ENCODE results near the gene ANKRD33B.
"Not testable (repeated sequence)": the region's sequence is repeated elsewhere in the genome, so short reads cannot be mapped to it uniquely, and the experiment has no call there.

The ANKRD33B gene

DNA sequence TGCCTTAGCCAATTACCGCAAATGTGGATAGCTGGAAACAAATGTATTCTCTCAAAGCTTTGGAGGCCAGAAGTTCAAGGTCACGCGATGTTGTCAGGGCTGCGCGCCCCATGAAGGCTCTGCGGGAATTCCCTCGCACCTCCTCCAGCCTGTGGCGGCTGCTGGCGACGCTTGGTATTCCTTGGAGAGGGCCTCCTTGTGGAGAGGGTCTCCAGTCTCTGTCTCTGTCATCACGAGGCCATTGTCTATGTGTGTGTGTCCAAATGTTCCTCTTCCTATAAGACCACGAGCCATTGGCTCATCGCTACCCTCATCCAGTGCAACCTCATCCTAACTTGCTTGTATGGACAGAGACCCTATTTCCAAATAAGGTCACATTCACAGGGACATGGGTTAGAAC, 97.5 kb downstream of the ANKRD33B start:
- Histone ChIP-seq H3K9me3 (no peaks in the 10 kb centered on the region), H3K27me3 (ENCODE audit: low read depth) (no peaks in the 10 kb centered on the region), H3K4me3 (no peak overlapping the region), H3K36me3 (replicated peaks) (no peaks in the 10 kb centered on the region), H3K4me1 (no peaks in the 10 kb centered on the region)
- in situ Hi-C loops (cut with MboI; ENCODE audit: low sequenced_read_pairs), result no loop called here
- DNase-seq (ENCODE audit: low spot score in 2 of 2), result no peak

DNA sequence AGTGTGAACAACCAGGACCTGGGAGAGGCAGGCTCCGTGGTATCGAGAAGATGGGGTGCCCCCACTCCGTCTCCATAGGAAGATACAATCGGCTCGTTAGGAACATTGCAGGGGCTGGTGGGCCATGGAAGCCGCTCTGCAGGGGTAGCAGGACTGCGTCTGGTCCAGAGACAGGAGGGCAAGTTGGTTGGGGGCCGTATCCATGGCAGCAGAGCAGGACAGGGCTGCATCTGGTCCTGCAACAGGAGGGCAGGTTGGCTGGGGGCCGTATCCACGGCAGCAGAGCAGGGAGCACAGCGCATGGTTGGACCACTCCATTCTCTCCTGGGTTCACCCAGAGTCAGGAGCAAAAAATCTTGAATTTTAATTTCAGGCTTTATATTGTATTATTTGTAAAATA, 98.2 kb downstream of the ANKRD33B start:
- Histone ChIP-seq H3K4me1 (no peaks in the 10 kb centered on the region), H3K27me3 (ENCODE audit: low read depth) (no peaks in the 10 kb centered on the region), H3K9me3 (no peaks in the 10 kb centered on the region), H3K36me3 (replicated peaks) (no peaks in the 10 kb centered on the region), H3K4me3 (no peak overlapping the region)
- DNase-seq (ENCODE audit: low spot score in 2 of 2), result no peak
- in situ Hi-C loops (cut with MboI; ENCODE audit: low sequenced_read_pairs), result no loop called here

DNA sequence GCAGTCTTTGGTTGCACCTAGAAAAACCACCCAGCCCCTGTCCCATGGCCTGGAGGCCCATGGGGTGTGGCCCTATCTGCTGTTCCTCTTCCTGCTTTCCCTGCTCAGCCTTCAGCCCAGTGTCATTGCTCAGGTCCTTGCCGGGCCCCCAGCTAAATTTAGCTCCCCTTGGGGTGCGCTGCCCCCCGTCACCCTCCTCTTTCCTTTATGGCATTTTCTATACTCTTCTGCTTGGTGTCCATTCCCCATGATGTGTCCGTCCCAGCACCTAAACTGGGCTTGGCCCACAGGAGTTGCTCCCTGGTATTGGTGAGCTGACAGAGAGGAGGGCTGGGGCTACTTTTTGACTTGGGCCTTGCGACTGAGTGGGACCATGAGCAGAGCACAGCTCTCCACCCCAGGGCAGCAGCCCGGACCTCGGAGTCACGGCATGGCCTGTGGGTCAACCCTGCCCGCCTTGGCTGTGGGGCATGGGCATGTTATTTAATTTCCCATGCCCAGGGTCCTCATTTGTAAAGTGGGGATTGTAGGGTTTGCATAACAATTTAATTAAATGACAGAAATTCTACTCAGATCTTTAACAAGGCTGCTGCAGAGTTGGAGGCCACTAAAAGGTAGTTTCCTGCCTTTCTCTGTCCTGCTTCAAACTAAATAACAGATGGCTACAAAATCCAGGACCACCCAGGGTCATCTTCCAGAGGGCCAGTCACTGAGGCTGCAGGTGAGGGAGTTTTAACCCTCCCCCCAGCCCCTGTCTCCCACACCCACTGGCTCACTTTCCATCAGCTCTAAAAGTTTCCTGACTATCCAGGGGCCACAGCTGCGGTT, 99.0 kb downstream of the ANKRD33B start:
- H3K4me1 ChIP-seq, result no peaks in the 10 kb centered on the region
- in situ Hi-C loops (cut with MboI; ENCODE audit: low sequenced_read_pairs), result no loop called here
- no peak overlapping the region for H3K4me3 ChIP-seq
- no peaks in the 10 kb centered on the region for H3K36me3 ChIP-seq (replicated peaks)
- no peak for DNase-seq (ENCODE audit: low spot score in 2 of 2)
- no peaks in the 10 kb centered on the region for H3K27me3 ChIP-seq (ENCODE audit: low read depth)
- no peaks in the 10 kb centered on the region for H3K9me3 ChIP-seq

- Histone ChIP-seq H3K9me3 (no peaks in the 10 kb centered on the region), H3K36me3 (replicated peaks) (no peaks in the 10 kb centered on the region), H3K4me1 (no peaks in the 10 kb centered on the region), H3K4me3 (no peak overlapping the region), H3K27me3 (ENCODE audit: low read depth) (no peaks in the 10 kb centered on the region)
- in situ Hi-C loops (cut with MboI; ENCODE audit: low sequenced_read_pairs), result no loop called here
- no peak for DNase-seq (ENCODE audit: low spot score in 2 of 2)
These were observed 99.8 kb downstream of the ANKRD33B start for GRCh38 chr5:10663489-10664179.

DNA sequence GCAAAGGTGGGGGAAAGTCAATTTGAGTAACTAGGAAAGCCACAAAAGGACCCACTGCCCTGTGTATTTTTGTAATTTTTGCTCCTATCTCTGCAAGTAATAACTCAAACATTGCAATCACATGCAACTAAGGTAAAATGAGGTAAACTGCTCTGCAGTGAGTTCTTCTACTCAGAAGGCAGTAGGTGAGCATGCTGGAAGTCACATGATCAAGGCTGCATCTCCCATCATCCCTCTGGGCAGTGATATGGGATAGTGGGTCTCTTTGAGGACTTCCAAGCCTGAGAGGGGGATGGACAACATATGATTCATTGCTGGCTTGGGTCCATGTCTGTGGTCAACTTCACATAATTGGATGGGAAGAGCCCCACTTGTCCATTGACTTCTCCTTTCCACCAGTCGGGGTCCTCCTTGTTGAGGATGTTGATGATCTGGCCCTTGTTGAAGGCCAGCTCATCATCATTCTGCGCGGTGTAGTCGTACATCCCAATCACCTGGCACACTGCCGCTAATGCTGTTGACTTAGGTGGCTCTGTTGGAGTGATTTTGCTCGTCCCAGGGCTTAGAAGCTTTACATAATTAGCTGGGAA, 100.4 kb downstream of the ANKRD33B start:
- H3K36me3 ChIP-seq (replicated peaks); DNase-seq (ENCODE audit: low spot score in 2 of 2); H3K4me3 ChIP-seq; H3K9me3 ChIP-seq; H3K4me1 ChIP-seq; H3K27me3 ChIP-seq (ENCODE audit: low read depth); in situ Hi-C loops (cut with MboI; ENCODE audit: low sequenced_read_pairs): not testable (repeated sequence)

DNA sequence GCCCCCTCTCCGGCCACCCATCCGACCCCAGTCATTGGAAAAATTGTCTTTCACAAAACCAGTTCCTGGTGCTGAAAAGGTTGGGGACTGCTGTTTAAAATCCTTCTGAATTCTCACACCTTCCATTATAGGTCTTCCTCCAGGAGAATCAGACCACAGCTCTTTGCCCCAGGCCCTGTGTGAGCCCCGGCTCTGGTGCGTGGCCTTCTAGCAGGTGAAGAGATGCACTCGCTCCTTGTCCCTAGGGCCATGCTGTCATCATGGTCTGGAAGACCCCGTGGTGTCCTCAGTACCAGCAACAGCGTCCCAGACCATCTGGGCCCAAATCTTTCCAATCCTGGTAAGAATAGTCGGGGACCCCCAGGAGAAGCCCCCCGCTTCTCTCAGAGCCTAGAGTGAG, 101.9 kb downstream of the ANKRD33B start:
- H3K27me3 ChIP-seq (ENCODE audit: low read depth), result no peaks in the 10 kb centered on the region
- H3K9me3 ChIP-seq, result no peaks in the 10 kb centered on the region
- H3K4me3 ChIP-seq, result no peak overlapping the region
- in situ Hi-C loops (cut with MboI; ENCODE audit: low sequenced_read_pairs), result no loop called here
- no peaks in the 10 kb centered on the region for H3K36me3 ChIP-seq (replicated peaks)
- no peaks in the 10 kb centered on the region for H3K4me1 ChIP-seq
- DNase-seq (ENCODE audit: low spot score in 2 of 2), result no peak

DNA sequence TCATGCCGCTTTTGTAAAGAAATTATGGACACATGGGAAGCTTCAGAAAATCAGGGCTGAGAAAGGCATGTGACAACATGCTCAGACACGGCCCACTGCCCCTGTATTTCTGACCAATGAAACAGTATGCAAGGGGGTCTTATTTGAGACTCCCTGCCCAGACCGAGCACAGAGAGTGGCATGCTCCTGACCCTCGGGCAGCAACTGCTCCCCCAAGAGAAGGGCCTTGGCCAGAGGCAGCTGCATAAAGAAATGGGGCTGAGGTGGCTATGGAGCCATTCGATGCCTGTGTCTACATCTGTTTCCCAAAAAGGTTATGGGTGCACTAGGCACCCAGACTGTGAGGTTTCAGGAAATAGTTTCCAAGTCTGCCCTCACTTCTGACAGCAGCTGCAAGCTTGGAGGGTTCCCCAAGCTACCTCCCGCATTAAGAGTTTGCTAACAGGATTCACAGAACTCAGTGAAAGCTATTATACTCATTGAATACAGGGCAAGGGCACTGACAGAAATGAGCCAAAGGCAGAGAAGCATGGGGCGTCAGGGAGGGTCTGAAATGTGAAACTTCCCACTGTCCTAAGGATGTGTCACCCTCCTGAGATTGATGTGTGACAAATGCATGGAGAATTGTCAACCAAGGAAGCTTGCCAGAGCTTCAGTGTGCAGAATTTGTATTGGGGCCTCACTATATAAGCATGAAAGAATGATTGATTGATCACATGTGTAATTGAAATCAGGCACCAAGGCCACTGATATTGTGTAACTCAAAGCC, 102.8 kb downstream of the ANKRD33B start:
- H3K27me3 ChIP-seq (ENCODE audit: low read depth), result no peaks in the 10 kb centered on the region
- in situ Hi-C loops (cut with MboI; ENCODE audit: low sequenced_read_pairs), result no loop called here
- H3K4me3 ChIP-seq, result no peak overlapping the region

GRCh38 chr5:10667431-10668057, 103.7 kb downstream of the ANKRD33B start:
- DNase-seq (ENCODE audit: low spot score in 2 of 2), result no peak
- H3K36me3 ChIP-seq (replicated peaks), result no peaks in the 10 kb centered on the region
- no peaks in the 10 kb centered on the region for H3K9me3 ChIP-seq
- H3K27me3 ChIP-seq (ENCODE audit: low read depth), result no peaks in the 10 kb centered on the region
- in situ Hi-C loops (cut with MboI; ENCODE audit: low sequenced_read_pairs), result no loop called here
- H3K4me3 ChIP-seq, result no peak overlapping the region
- H3K4me1 ChIP-seq, result no peaks in the 10 kb centered on the region

More for the DNA sequence above, 102.8 kb downstream of the ANKRD33B start:
- Histone ChIP-seq H3K9me3 (no peaks in the 10 kb centered on the region), H3K4me1 (no peaks in the 10 kb centered on the region), H3K36me3 (replicated peaks) (no peaks in the 10 kb centered on the region)
- no peak for DNase-seq (ENCODE audit: low spot score in 2 of 2)

DNA sequence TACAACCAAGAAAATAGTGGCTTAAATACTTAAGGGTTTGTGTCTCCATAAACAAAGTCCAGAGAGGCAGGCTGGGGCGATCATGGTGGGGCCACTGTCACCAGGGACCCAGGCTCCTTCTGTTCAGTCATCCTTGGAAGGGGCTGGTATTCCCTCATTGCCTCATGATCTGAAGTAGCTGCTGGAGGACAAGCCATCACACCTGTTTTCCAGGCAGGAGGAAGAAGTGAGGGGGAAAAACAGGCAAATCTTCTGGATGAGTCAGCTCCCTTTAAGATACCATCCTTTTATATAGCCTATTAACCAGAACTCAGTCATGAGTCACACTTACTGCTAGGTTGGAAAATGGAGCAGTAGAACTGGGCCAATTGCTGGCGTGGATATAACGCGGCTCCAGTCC, 104.8 kb downstream of the ANKRD33B start:
- H3K4me1 ChIP-seq, result no peaks in the 10 kb centered on the region
- in situ Hi-C loops (cut with MboI; ENCODE audit: low sequenced_read_pairs), result no loop called here
- H3K27me3 ChIP-seq (ENCODE audit: low read depth), result no peaks in the 10 kb centered on the region
- no peaks in the 10 kb centered on the region for H3K9me3 ChIP-seq
- H3K36me3 ChIP-seq (replicated peaks), result no peaks in the 10 kb centered on the region
- DNase-seq (ENCODE audit: low spot score in 2 of 2), result no peak
- H3K4me3 ChIP-seq, result no peak overlapping the region

GRCh38 chr5:10669983-10670382, 106.1 kb downstream of the ANKRD33B start:
- no peaks in the 10 kb centered on the region for H3K27me3 ChIP-seq (ENCODE audit: low read depth)
- no peak overlapping the region for H3K4me3 ChIP-seq
- in situ Hi-C loops (cut with MboI; ENCODE audit: low sequenced_read_pairs), result no loop called here
- DNase-seq (ENCODE audit: low spot score in 2 of 2), result no peak
- H3K9me3 ChIP-seq, result no peaks in the 10 kb centered on the region
- H3K4me1 ChIP-seq, result no peaks in the 10 kb centered on the region
- no peaks in the 10 kb centered on the region for H3K36me3 ChIP-seq (replicated peaks)

DNA sequence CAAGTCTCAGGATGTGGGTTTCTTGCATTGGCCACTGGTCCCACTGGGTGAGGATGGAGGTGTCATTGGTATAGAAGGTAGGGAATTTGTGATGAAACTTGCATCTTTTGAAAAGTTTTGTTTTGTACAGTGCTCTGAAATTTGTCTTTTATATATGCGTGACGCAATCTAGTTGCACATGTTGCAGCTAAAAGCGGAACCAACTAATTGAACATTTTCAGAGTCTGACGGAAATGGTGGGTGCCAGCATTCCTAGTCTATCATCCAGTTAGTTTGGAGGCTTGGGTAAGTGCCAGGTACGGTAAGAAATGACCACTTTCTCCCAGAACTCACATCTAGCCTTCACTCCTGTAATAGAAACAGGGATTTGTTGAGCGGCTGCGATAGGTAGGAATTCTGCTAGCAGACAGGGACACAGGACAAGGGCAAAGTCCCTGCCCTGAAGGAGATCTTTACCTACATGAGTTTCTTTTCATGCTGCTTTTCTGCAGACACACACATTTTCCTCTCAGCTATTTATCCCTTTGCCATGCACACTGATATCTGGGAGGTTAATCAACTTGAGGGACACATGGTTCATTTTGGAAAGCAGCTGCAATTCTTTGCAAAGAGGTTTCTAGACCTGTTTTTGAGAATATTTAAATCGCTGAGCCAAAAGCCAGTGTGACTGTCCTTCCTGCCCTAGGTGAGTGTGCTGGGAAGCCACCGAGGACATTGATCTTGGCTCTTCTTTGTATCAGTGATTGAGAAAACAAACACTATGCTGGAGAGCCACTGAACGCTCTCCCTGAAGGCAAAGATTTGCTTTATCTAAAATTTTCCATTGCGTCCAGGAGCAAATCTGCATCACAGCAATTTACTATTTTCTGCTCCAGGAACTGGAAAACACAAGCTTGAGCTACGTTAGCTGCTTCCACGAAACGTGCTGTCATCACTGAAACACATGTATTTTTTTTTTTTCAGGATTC, 107.5 kb downstream of the ANKRD33B start:
- no peak for DNase-seq (ENCODE audit: low spot score in 2 of 2)
- Histone ChIP-seq H3K27me3 (ENCODE audit: low read depth) (no peaks in the 10 kb centered on the region), H3K36me3 (replicated peaks) (no peaks in the 10 kb centered on the region), H3K4me1 (no peaks in the 10 kb centered on the region), H3K4me3 (no peak overlapping the region), H3K9me3 (no peaks in the 10 kb centered on the region)
- in situ Hi-C loops (cut with MboI; ENCODE audit: low sequenced_read_pairs), result no loop called here

DNA sequence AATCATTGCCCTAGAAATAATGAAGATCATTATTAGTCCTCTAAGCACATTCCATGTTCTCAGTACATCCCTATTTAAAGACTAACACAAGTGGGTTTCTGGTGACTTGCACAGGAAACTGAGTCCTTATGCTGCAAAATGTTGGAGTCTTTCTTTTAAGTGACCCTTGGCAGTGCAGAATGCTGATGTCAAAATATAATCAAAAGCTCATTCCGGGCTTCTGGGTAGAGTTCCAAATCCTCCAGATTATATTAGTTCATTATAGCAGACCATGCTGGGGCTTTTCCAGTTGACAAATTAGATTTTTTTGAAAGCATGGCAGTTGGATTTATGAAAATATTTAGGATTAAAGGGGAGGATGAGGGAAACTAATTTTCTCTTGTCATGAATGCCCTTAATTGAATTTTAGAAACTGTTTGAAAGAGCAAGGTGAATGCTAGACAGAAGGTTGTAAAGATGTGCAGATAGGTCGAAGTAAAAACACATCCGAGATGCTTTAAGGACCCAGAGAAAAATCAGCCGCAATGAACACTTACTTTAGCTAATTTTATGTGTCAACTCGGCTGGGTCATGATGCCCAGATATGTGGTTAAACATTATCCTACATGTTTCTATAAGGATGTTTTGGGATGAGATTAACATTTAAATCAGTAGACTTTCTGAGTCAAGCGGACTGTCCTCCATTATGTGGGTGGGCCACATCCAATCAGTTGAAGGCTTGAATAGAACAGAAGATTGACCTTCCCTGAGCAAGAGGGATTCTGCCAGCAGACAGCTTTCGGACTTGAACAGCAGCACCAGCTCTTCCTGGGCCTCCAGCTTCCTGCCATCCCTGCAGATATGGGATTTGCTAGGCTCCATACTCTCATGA, 108.5 kb downstream of the ANKRD33B start:
- no peaks in the 10 kb centered on the region for H3K27me3 ChIP-seq (ENCODE audit: low read depth)
- no peak for DNase-seq (ENCODE audit: low spot score in 2 of 2)
- H3K36me3 ChIP-seq (replicated peaks), result no peaks in the 10 kb centered on the region
- in situ Hi-C loops (cut with MboI; ENCODE audit: low sequenced_read_pairs), result no loop called here
- no peak overlapping the region for H3K4me3 ChIP-seq
- H3K9me3 ChIP-seq, result no peaks in the 10 kb centered on the region
- no peaks in the 10 kb centered on the region for H3K4me1 ChIP-seq

Data from HAP-1 (cell line).